HCT116 (cell line): Measurements from ENCODE around the gene GAB2. TPM values are rescaled to one million over a fixed set of nuclear protein-coding genes. Genes with fewer than 3 reads are reported as not detected.

Source experiments
- ATAC-seq: fragments of 200-7000 bp; cut with Tn5 transposase; 2 replicates; pipeline ENCODE4 v1.9.1; 2020; ENCODE audit warnings: mild to moderate bottlenecking, moderate library complexity
- BruUV-seq: library from RNA; stranded (reverse); fragments of 400-500 nt; replicated peaks from 2 replicates; lab custom pipeline; 2021; lab: Mats Ljungman, UMichigan
- CTCF ChIA-PET: fragments of 300-600 bp; sonication (Branson Sonifier 250); formaldehyde crosslinking; loops from one replicate; lab custom pipeline; 2021; ENCODE audit warnings: antibody characterized with exemption; lab: Charles Lee
- POLR2A ChIA-PET: fragments of 300-600, 350-600 bp; sonication (Branson Sonifier 250); formaldehyde crosslinking; loops from one replicate; lab custom pipeline; 2021; ENCODE audit warnings: antibody characterized with exemption; lab: Charles Lee
- RAD21 ChIA-PET, 2 experiments: fragments of 300-600 bp; sonication (Branson Sonifier 250); formaldehyde crosslinking; loops; one replicate each; lab custom pipeline; 2023; ENCODE audit warnings: low total read pairs in 2 of 2; ENCODE audit not compliant: uncharacterized antibody in 2 of 2, unreplicated experiment in 2 of 2, low non-redundant PET in 1 of 2; lab: Charles Lee
- DNase-seq: peaks from one replicate; pipeline ENCODE4 v3.0.0-alpha.2; 2010; ENCODE audit warnings: low read depth, low spot score
- H2AFZ ChIP-seq: fragments of 200-600 bp; shearing (Covaris generic), sonication (generic); 2 replicates; pipeline ENCODE4 v1.6.1; 2017; ENCODE audit warnings: low read depth, mixed run types, mixed read lengths, antibody characterized with exemption, low read length; ENCODE audit not compliant: poor library complexity, severe bottlenecking
- H3K27ac ChIP-seq: 2 replicates; pipeline ENCODE4 v1.5.1; 2012; ENCODE audit warnings: low read depth, low read length
- H3K27me3 ChIP-seq: fragments of 200-600 bp; sonication (generic); 2 replicates; pipeline ENCODE4 v1.6.1; 2016; ENCODE audit warnings: mixed run types, low read length, mixed read lengths; ENCODE audit not compliant: insufficient read depth
- H3K36me3 ChIP-seq, 2 experiments: fragments of 200-500 bp in 1 of 2; fragments of 200-600 bp in 1 of 2; sonication (Bioruptor generic) in 1 of 2; sonication (generic) in 1 of 2; 2 replicates each; pipeline versions ENCODE4 v1.5.1 to v1.6.1; 2014 to 2016; ENCODE audit warnings: low read length in 2 of 2, inconsistent platforms in 1 of 2, mixed read lengths in 1 of 2, mixed run types in 1 of 2; ENCODE audit not compliant: insufficient read depth in 2 of 2, control insufficient read depth in 1 of 2
- H3K4me1 ChIP-seq, 2 experiments: fragments of 200-600 bp in 1 of 2; sonication (generic) in 1 of 2; 2 replicates each; pipeline versions ENCODE4 v1.5.1 to v1.6.1; 2012 to 2017; ENCODE audit warnings: low read length in 2 of 2, inconsistent platforms in 1 of 2, mild to moderate bottlenecking in 1 of 2, mixed read lengths in 1 of 2, mixed run types in 1 of 2, moderate library complexity in 1 of 2; ENCODE audit not compliant: insufficient read depth in 2 of 2, control insufficient read depth in 1 of 2
- H3K4me2 ChIP-seq: fragments of 200-600 bp; sonication (generic); 2 replicates; pipeline ENCODE4 v1.6.1; 2017; ENCODE audit warnings: mixed run types, low read length, mixed read lengths
- H3K4me3 ChIP-seq, 2 experiments: fragments of 200-600 bp in 1 of 2; sonication (generic) in 1 of 2; replicated peaks in 1 of 2; 2 replicates each; pipeline ENCODE4 v1.5.1; 2011 to 2016; ENCODE audit warnings: low read length in 2 of 2, control low read depth in 1 of 2, low read depth in 1 of 2, mild to moderate bottlenecking in 1 of 2, mixed read lengths in 1 of 2, mixed run types in 1 of 2
- H3K79me2 ChIP-seq: fragments of 200-600 bp; sonication (generic); 2 replicates; pipeline ENCODE4 v1.6.1; 2017; ENCODE audit warnings: mild to moderate bottlenecking, mixed run types, low read length, moderate library complexity, mixed read lengths; ENCODE audit not compliant: insufficient read depth
- H3K9ac ChIP-seq: fragments of 200-600 bp; sonication (generic); 2 replicates; pipeline ENCODE4 v1.6.1; 2016; ENCODE audit warnings: low read length, mixed read lengths
- H3K9me2 ChIP-seq: fragments of 200-600 bp; sonication (generic), shearing (Covaris generic); 2 replicates; pipeline ENCODE4 v1.6.1; 2017; ENCODE audit warnings: mixed run types, mild to moderate bottlenecking, moderate library complexity; ENCODE audit not compliant: insufficient read depth
- H3K9me3 ChIP-seq, 2 experiments: fragments of 200-500 bp in 1 of 2; fragments of 200-600 bp in 1 of 2; sonication (Bioruptor generic) in 1 of 2; sonication (generic) in 1 of 2; 2 replicates each; pipeline ENCODE4 v1.6.1; 2014 to 2017; ENCODE audit warnings: low read length in 2 of 2, mixed read lengths in 2 of 2, inconsistent platforms in 1 of 2, low read depth in 1 of 2, mild to moderate bottlenecking in 1 of 2, mixed run types in 1 of 2, moderate library complexity in 1 of 2; ENCODE audit not compliant: control insufficient read depth in 1 of 2, insufficient read depth in 1 of 2
- H4K20me1 ChIP-seq: fragments of 200-600 bp; sonication (generic), shearing (Covaris generic); 2 replicates; pipeline ENCODE4 v1.6.1; 2017; ENCODE audit warnings: mixed run types, mild to moderate bottlenecking, moderate library complexity; ENCODE audit not compliant: insufficient read depth
- CBX3 ChIP-seq: IDR thresholded peaks from 2 replicates; pipeline ENCODE4 v1.6.1; 2012; ENCODE audit warnings: low read depth
- CEBPB ChIP-seq: IDR thresholded peaks from 2 replicates; pipeline ENCODE4 v1.6.1; 2012; ENCODE audit warnings: low read depth
- EGR1 ChIP-seq: IDR thresholded peaks from 2 replicates; pipeline ENCODE4 v1.6.1; 2012; ENCODE audit warnings: low read depth
- EZH2 ChIP-seq: fragments of 200-600 bp; sonication (generic); IDR thresholded peaks from 2 replicates; pipeline ENCODE4 v1.6.1; 2017; ENCODE audit warnings: antibody characterized with exemption, mixed run types
- EZH2phosphoT487 ChIP-seq: fragments of 200-600 bp; IDR thresholded peaks from 2 replicates; pipeline ENCODE4 v1.6.1; 2018; ENCODE audit warnings: antibody characterized with exemption, borderline replicate concordance
- POLR2A ChIP-seq: IDR thresholded peaks from 2 replicates; pipeline ENCODE4 v1.7.0; 2011; ENCODE audit warnings: borderline replicate concordance; ENCODE audit not compliant: insufficient read depth, insufficient read length; ENCODE audit errors: extremely low read depth
- SP1 ChIP-seq: IDR thresholded peaks from 2 replicates; pipeline ENCODE4 v1.6.1; 2012; ENCODE audit warnings: low read depth
- SRF ChIP-seq: IDR thresholded peaks from 2 replicates; pipeline ENCODE4 v1.6.1; 2012; ENCODE audit warnings: low read depth
- ZNF274 ChIP-seq: fragments of 200-500 bp; sonication (Bioruptor generic); IDR thresholded peaks from 2 replicates; pipeline ENCODE4 v1.6.1; 2014; ENCODE audit warnings: mild to moderate bottlenecking, low read depth, low read length, inconsistent platforms
- intact Hi-C: fragments of 100-400 bp; cut with micrococcal nuclease; formaldehyde crosslinking; loops from 2 replicates; pipeline ENCODE4 v1.10.0; 2022
- total RNA-seq: library from RNA; stranded (reverse); gene quantifications from one replicate; pipeline ENCODE4 v1.2.1, GENCODE V29; 2021; ENCODE audit not compliant: unreplicated experiment
- TF ChIP-seq, protein P1 (sequence below): IDR thresholded peaks from 2 replicates; pipeline ENCODE4 v1.6.1; 2012; ENCODE audit warnings: low read depth
- TF ChIP-seq, protein P2 (sequence below): IDR thresholded peaks from 2 replicates; pipeline ENCODE4 v1.6.1; 2012

GAB2 gene
- total RNA-seq, 1 experiment from 2014 or later, result 1.9 TPM

DNA sequence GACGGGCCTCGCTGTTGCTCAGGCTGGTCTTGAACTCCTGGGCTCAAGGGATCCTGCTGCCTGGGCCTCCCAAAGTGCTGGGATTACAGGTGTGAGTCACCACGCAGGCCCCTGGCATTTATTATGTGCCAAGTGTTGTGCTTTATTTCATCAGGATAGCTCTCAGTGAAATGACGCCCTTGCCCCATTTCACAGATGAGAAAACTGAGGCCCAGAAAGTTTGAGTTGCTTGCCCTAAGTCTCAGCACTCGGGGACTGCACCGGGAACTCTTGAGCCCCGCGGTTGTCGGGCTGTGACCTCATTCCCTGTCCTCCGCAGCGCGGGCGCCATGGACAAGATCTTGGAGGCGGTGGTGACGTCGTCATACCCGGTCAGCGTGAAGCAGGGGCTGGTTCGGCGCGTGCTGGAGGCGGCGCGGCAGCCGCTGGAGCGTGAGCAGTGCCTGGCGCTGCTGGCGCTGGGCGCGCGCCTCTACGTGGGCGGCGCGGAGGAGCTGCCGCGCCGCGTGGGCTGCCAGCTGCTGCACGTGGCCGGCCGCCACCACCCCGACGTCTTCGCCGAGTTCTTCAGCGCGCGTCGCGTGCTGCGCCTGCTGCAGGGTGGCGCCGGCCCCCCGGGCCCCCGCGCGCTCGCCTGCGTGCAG is 221.6 kb downstream of the GAB2 start:
- H3K36me3 ChIP-seq, result no peaks in the 10 kb centered on the region
- H3K79me2 ChIP-seq, result no peaks in the 10 kb centered on the region
- H3K9me2 ChIP-seq, result no peaks in the 10 kb centered on the region
- POLR2A ChIA-PET, result no interaction called here
- no peak overlapping the region for H2AFZ ChIP-seq
- BruUV-seq, result no TSS peak
- peaks cover 0 to 8% of the 10 kb centered on the region in 2 experiments; a peak in 1 of 4 replicates for H3K4me1 ChIP-seq
- intact Hi-C loops, result no loop called here
- no peaks in the 10 kb centered on the region for H3K9me3 ChIP-seq
- no peaks in the 10 kb centered on the region for H3K27me3 ChIP-seq
- H3K4me2 ChIP-seq, result no peak overlapping the region
- H3K27ac ChIP-seq, result no peak overlapping the region
- RAD21 ChIA-PET, result no interaction called here
- ATAC-seq (no peak), DNase-seq (no peak)
- TF ChIP-seq, protein P1, sequence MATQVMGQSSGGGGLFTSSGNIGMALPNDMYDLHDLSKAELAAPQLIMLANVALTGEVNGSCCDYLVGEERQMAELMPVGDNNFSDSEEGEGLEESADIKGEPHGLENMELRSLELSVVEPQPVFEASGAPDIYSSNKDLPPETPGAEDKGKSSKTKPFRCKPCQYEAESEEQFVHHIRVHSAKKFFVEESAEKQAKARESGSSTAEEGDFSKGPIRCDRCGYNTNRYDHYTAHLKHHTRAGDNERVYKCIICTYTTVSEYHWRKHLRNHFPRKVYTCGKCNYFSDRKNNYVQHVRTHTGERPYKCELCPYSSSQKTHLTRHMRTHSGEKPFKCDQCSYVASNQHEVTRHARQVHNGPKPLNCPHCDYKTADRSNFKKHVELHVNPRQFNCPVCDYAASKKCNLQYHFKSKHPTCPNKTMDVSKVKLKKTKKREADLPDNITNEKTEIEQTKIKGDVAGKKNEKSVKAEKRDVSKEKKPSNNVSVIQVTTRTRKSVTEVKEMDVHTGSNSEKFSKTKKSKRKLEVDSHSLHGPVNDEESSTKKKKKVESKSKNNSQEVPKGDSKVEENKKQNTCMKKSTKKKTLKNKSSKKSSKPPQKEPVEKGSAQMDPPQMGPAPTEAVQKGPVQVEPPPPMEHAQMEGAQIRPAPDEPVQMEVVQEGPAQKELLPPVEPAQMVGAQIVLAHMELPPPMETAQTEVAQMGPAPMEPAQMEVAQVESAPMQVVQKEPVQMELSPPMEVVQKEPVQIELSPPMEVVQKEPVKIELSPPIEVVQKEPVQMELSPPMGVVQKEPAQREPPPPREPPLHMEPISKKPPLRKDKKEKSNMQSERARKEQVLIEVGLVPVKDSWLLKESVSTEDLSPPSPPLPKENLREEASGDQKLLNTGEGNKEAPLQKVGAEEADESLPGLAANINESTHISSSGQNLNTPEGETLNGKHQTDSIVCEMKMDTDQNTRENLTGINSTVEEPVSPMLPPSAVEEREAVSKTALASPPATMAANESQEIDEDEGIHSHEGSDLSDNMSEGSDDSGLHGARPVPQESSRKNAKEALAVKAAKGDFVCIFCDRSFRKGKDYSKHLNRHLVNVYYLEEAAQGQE, result no peak
- TF ChIP-seq CBX3 (no peak), SP1 (no peak), EZH2 (no peak), ZNF274 (no peak), POLR2A (no peak), EZH2phosphoT487 (no peak), CEBPB (no peak), SRF (no peak), EGR1 (no peak)
- TF ChIP-seq, protein P2, sequence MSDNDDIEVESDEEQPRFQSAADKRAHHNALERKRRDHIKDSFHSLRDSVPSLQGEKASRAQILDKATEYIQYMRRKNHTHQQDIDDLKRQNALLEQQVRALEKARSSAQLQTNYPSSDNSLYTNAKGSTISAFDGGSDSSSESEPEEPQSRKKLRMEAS, result no peak
- CTCF ChIA-PET, result no interaction called here
- no peaks in the 10 kb centered on the region for H4K20me1 ChIP-seq
- no peak overlapping the region for H3K4me3 ChIP-seq
- H3K9ac ChIP-seq, result no peak overlapping the region
